Fibroblast of lung (primary cell): ENCODE results near the gene SYNE1. TPM values are rescaled to one million over a fixed set of nuclear protein-coding genes. Genes with fewer than 3 reads are reported as not detected.

Source experiments
- DNase-seq, 2 donors: peaks; one replicate each; pipeline versions ENCODE4 v3.0.0 to v3.0.0-alpha.2; 2010; ENCODE audit warnings: low read depth in 2 of 2
- H2AFZ ChIP-seq: 2 replicates; pipeline ENCODE4 v1.5.1; 2012; ENCODE audit warnings: low read length, control low read depth, inconsistent platforms
- H3K27ac ChIP-seq: 2 replicates; pipeline ENCODE4 v1.5.1; 2011; ENCODE audit warnings: low read length, control low read depth; ENCODE audit not compliant: insufficient read depth
- H3K27me3 ChIP-seq: 2 replicates; pipeline ENCODE4 v1.5.1; 2011; ENCODE audit warnings: mild to moderate bottlenecking, low read length; ENCODE audit not compliant: control insufficient read depth, insufficient read depth
- H3K36me3 ChIP-seq: 2 replicates; pipeline ENCODE4 v1.5.1; 2011; ENCODE audit warnings: low read length; ENCODE audit not compliant: control insufficient read depth, insufficient read depth
- H3K4me1 ChIP-seq: 2 replicates; pipeline ENCODE4 v1.5.1; 2011; ENCODE audit warnings: low read length; ENCODE audit not compliant: control insufficient read depth, insufficient read depth; ENCODE audit errors: extremely low read depth
- H3K4me2 ChIP-seq: 2 replicates; pipeline ENCODE4 v1.5.1; 2011; ENCODE audit warnings: low read length, control low read depth; ENCODE audit not compliant: insufficient read depth; ENCODE audit errors: extremely low read depth
- H3K4me3 ChIP-seq, 4 experiments: fragments of 200-600 bp in 1 of 4; sonication (generic) in 1 of 4; replicated peaks in 1 of 4; 2 replicates each; pipeline ENCODE4 v1.5.1; 2011 to 2016; ENCODE audit warnings: low read length in 4 of 4, low read depth in 3 of 4, mild to moderate bottlenecking in 3 of 4, control low read depth in 2 of 4, inconsistent platforms in 1 of 4, mixed read lengths in 1 of 4; ENCODE audit not compliant: insufficient read depth in 1 of 4; ENCODE audit errors: control extremely low read depth in 1 of 4
- H3K79me2 ChIP-seq: 2 replicates; pipeline ENCODE4 v1.5.1; 2012; ENCODE audit warnings: mild to moderate bottlenecking, low read length, inconsistent platforms; ENCODE audit not compliant: control insufficient read depth, insufficient read depth
- H3K9ac ChIP-seq: 2 replicates; pipeline ENCODE4 v1.5.1; 2011; ENCODE audit warnings: mild to moderate bottlenecking, low read length, control low read depth; ENCODE audit not compliant: insufficient read depth
- H3K9me3 ChIP-seq: 2 replicates; pipeline ENCODE4 v1.5.1; 2012; ENCODE audit warnings: low read depth, low read length; ENCODE audit not compliant: control insufficient read depth, insufficient read depth
- H4K20me1 ChIP-seq: 2 replicates; pipeline ENCODE4 v1.5.1; 2011; ENCODE audit warnings: low read length; ENCODE audit not compliant: control insufficient read depth, insufficient read depth; ENCODE audit errors: extremely low read depth
- CTCF ChIP-seq, 2 donors: IDR thresholded peaks in 1 of 2; conservative IDR thresholded peaks in 1 of 2; 1 replicate in 1 of 2; 2 replicates in 1 of 2; pipeline ENCODE4 v1.5.1; 2011 to 2012; ENCODE audit warnings: low read length in 2 of 2, control low read depth in 1 of 2, inconsistent platforms in 1 of 2, low read depth in 1 of 2, mild to moderate bottlenecking in 1 of 2
- EZH2 ChIP-seq: IDR thresholded peaks from 2 replicates; pipeline ENCODE4 v1.5.1; 2012; ENCODE audit warnings: low read length, control low read depth, mild to moderate bottlenecking; ENCODE audit errors: missing control alignments
- polyA plus RNA-seq, 2 donors: library from polyadenylated mRNA; depleted of rRNA in 1 of 2; stranded (reverse) in 1 of 2; unstranded in 1 of 2; fragments of >200 nt; gene quantifications; 2 replicates each; pipeline ENCODE4 v1.2.1, GENCODE V29; 2011 to 2012; ENCODE audit warnings: missing spikeins in 1 of 2
- total RNA-seq: library from RNA; depleted of rRNA; stranded (reverse); fragments of >200 nt; gene quantifications from 2 replicates; pipeline ENCODE4 v1.2.1, GENCODE V29; 2014

SYNE1 gene
- total and polyA plus RNA-seq, 2 donors (not counting 1 experiment from before 2014, with no cell fraction given), result 21.7 to 219 TPM

GRCh38 chr6:152450519-152450918 lies 186.6 kb downstream of the SYNE1 start:
- DNase-seq, result no peak
- Histone ChIP-seq H3K79me2 (no peaks in the 10 kb centered on the region), H3K4me1 (no peaks in the 10 kb centered on the region), H3K27ac (no peak overlapping the region), H2AFZ (no peak overlapping the region), H3K36me3 (no peaks in the 10 kb centered on the region), H4K20me1 (no peaks in the 10 kb centered on the region), H3K4me2 (no peak overlapping the region), H3K9me3 (no peaks in the 10 kb centered on the region), H3K9ac (no peak overlapping the region), H3K4me3 (no peak overlapping the region), H3K27me3 (no peaks in the 10 kb centered on the region)
- TF ChIP-seq EZH2 (no peak), CTCF (conservative IDR thresholded peaks at IDR 0.05 in 1 of 2, IDR thresholded peaks at IDR 0.05 in 1 of 2; ENCODE audit: low read depth in 1 of 2, low read length in 2 of 2) (no peak)

- Histone ChIP-seq H3K9me3 (no peaks in the 10 kb centered on the region), H3K36me3 (no peaks in the 10 kb centered on the region), H3K27me3 (no peaks in the 10 kb centered on the region), H3K4me2 (no peak overlapping the region), H3K4me3 (no peak overlapping the region), H3K27ac (no peak overlapping the region), H2AFZ (no peak overlapping the region), H3K79me2 (no peaks in the 10 kb centered on the region), H3K4me1 (no peaks in the 10 kb centered on the region), H3K9ac (no peak overlapping the region), H4K20me1 (no peaks in the 10 kb centered on the region)
- no peak for DNase-seq
- TF ChIP-seq EZH2 (no peak), CTCF (conservative IDR thresholded peaks at IDR 0.05 in 1 of 2, IDR thresholded peaks at IDR 0.05 in 1 of 2; ENCODE audit: low read depth in 1 of 2, low read length in 2 of 2) (no peak)
These were observed 195.3 kb downstream of the SYNE1 start for GRCh38 chr6:152441902-152442301.

GRCh38 chr6:152435816-152436215 lies 201.3 kb downstream of the SYNE1 start:
- H3K4me3 ChIP-seq, result no peak overlapping the region
- no peaks in the 10 kb centered on the region for H3K79me2 ChIP-seq
- H3K9me3 ChIP-seq, result no peaks in the 10 kb centered on the region
- no peaks in the 10 kb centered on the region for H4K20me1 ChIP-seq
- no peaks in the 10 kb centered on the region for H3K36me3 ChIP-seq
- H2AFZ ChIP-seq, result no peak overlapping the region
- no peak for TF ChIP-seq EZH2
- no peak overlapping the region for H3K4me2 ChIP-seq
- H3K9ac ChIP-seq, result no peak overlapping the region
- no peaks in the 10 kb centered on the region for H3K4me1 ChIP-seq
- H3K27ac ChIP-seq, result no peak overlapping the region
- H3K27me3 ChIP-seq, result no peaks in the 10 kb centered on the region
- DNase-seq, result no peak
